Measurements from ENCODE around the gene AQP12A.
"Not testable (repeated sequence)": the region's sequence is repeated elsewhere in the genome, so short reads cannot be mapped to it uniquely, and the experiment has no call there.

DNA sequence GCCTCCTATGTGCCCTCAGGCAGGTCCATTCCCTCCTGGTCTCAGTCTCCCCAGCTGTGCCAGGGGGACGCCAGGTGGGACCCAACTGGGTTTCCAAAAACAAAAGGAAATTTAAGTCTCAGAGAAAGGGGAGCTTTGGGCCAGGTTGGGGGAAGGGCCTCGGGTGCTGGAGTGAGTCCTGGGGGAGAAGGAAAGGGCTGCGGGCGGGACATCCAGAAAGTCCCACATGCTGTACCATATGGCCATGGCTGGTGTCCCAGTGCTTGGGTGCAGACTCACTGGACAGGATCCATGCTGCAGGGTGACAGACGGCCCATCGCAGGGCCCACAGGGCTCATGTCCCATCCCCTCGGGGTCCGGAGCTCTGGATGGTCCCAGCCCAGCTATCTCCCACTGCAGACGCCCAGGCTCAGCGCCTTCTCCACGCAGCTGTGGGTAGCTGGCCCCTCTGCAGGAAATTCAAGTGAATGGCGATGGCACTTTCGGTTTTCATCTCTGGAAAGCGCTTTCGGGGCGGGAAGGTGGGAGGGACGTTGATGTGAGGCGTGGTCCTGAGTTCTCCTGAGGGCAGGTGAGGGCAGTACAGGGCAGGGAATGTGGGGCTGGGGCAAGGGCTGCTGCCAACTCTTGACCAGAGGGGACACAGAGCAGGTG, 1.1 kb upstream of the AQP12A start:
- TF ChIP-seq, protein P1, sequence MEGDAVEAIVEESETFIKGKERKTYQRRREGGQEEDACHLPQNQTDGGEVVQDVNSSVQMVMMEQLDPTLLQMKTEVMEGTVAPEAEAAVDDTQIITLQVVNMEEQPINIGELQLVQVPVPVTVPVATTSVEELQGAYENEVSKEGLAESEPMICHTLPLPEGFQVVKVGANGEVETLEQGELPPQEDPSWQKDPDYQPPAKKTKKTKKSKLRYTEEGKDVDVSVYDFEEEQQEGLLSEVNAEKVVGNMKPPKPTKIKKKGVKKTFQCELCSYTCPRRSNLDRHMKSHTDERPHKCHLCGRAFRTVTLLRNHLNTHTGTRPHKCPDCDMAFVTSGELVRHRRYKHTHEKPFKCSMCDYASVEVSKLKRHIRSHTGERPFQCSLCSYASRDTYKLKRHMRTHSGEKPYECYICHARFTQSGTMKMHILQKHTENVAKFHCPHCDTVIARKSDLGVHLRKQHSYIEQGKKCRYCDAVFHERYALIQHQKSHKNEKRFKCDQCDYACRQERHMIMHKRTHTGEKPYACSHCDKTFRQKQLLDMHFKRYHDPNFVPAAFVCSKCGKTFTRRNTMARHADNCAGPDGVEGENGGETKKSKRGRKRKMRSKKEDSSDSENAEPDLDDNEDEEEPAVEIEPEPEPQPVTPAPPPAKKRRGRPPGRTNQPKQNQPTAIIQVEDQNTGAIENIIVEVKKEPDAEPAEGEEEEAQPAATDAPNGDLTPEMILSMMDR (optimal IDR thresholded peaks at IDR 0.05 in 1 of 3, IDR thresholded peaks at IDR 0.05 in 1 of 3, conservative IDR thresholded peaks at IDR 0.05 in 1 of 3; ENCODE audit: extremely low read depth in 1 of 3, insufficient read depth in 2 of 3, low read length in 3 of 3) = not testable (repeated sequence)
- not testable (repeated sequence) for TF ChIP-seq EZH2 (IDR thresholded peaks at IDR 0.05; ENCODE audit: low read length)
